ENCODE results near the gene ANKRD23. TPM values are rescaled to one million over a fixed set of nuclear protein-coding genes. Genes with fewer than 3 reads are reported as not detected.

Gene ANKRD23
- total and polyA plus RNA-seq, 7 donors: 0.69 to 5.5 (median 3.8) TPM; not detected in 1

- H3K4me1 ChIP-seq: peaks cover 0 to 71% (median 67%) of the 10 kb centered on the region in 4 donors
- DNase-seq: peak; percentile 97
- H3K27ac ChIP-seq: peak overlapping the region; percentile 99 to 100 (median 100)
- 0 to 1% methylated on average over 76 of the region's 76 CpGs for WGBS, 2 donors
- H3K36me3 ChIP-seq: peaks cover 20 to 38% (median 31%) of the 10 kb centered on the region in 4 donors
- H3K27me3 ChIP-seq: no peaks in the 10 kb centered on the region
- peak overlapping the region; percentile 65 to 98 (median 96) for H3K4me3 ChIP-seq
- no peaks in the 10 kb centered on the region for H3K9me3 ChIP-seq
- intact Hi-C loops (cut with DNase I): loop anchor here (1.0 to 10.0 kb wide), 3 partner anchors 10 to 334 kb away; partner anchors contain the start of genes ANKRD39 and ARID5A
- TF ChIP-seq POLR2AphosphoS5 (IDR thresholded peaks at IDR 0.05) (peak; percentile 67 to 86 (median 74)), EP300 (IDR thresholded peaks at IDR 0.05) (no peak), POLR2A (IDR thresholded peaks at IDR 0.05) (no peak)
- TF ChIP-seq, protein P1, sequence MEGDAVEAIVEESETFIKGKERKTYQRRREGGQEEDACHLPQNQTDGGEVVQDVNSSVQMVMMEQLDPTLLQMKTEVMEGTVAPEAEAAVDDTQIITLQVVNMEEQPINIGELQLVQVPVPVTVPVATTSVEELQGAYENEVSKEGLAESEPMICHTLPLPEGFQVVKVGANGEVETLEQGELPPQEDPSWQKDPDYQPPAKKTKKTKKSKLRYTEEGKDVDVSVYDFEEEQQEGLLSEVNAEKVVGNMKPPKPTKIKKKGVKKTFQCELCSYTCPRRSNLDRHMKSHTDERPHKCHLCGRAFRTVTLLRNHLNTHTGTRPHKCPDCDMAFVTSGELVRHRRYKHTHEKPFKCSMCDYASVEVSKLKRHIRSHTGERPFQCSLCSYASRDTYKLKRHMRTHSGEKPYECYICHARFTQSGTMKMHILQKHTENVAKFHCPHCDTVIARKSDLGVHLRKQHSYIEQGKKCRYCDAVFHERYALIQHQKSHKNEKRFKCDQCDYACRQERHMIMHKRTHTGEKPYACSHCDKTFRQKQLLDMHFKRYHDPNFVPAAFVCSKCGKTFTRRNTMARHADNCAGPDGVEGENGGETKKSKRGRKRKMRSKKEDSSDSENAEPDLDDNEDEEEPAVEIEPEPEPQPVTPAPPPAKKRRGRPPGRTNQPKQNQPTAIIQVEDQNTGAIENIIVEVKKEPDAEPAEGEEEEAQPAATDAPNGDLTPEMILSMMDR (IDR thresholded peaks at IDR 0.05): peak; percentile 17 to 72 (median 23)
These were observed 24.9 kb upstream of the ANKRD23 start for GRCh38 chr2:96868555-96869280.

DNA sequence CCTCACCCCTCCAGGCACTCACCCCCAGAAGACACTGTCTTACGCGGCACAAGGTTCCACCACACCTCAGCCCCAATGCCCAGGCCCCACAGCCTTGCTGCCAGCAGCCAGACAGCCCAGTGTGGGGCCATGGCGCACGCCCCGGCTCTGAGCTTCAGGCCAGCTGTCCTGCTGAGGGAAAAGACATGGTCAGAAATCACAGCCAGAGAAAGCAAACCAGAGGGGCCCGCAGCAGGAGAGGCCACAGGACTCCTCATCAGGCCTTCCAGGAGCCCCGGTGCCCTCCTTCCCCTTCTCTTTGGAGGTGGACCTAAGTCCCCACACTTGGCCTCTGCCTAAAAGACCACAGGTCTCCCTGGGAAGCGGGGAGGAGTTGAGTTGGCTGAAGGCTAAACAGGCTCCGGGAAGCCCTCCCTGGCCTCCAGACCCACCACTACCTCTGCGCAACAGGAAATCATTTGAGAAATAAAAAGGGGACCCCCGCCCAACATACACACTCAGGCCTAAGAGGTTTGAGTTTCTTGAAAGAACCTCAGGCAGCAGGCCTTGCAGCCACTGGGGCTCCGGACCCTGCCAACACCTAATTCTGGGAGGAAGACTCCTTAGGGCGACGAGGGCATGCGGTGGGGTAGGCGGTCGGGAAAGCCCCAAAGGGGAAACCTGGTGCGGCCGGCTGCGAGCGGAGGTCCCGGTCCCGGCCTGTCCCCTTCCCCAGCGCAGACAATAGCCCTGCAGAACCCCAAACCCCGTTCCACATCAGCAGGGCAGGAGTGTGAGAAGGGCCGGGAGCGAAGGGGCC is 24.1 kb upstream of the ANKRD23 start:
- no peaks in the 10 kb centered on the region for H3K9me3 ChIP-seq
- peak overlapping the region; percentile 65 to 98 (median 96) for H3K4me3 ChIP-seq
- peaks cover 26 to 46% (median 39%) of the 10 kb centered on the region in 4 donors for H3K36me3 ChIP-seq
- peak overlapping the region; percentile 99 to 100 (median 100) for H3K27ac ChIP-seq
- no peaks in the 10 kb centered on the region for H3K27me3 ChIP-seq
- WGBS, 2 donors: 7 to 12% methylated on average over 27 of the region's 27 CpGs
- peak; percentile 65 for DNase-seq
- intact Hi-C loops (cut with DNase I): loop anchor here (1.0 to 10.0 kb wide), 2 partner anchors 10 to 333 kb away; partner anchors contain the start of genes ANKRD39 and ARID5A
- H3K4me1 ChIP-seq: peaks cover 0 to 71% (median 63%) of the 10 kb centered on the region in 4 donors
- TF ChIP-seq EP300 (IDR thresholded peaks at IDR 0.05): no peak
- no peak for TF ChIP-seq POLR2AphosphoS5 (IDR thresholded peaks at IDR 0.05)
- TF ChIP-seq POLR2A (IDR thresholded peaks at IDR 0.05): no peak
- TF ChIP-seq, protein P1 (IDR thresholded peaks at IDR 0.05): no peak

DNA sequence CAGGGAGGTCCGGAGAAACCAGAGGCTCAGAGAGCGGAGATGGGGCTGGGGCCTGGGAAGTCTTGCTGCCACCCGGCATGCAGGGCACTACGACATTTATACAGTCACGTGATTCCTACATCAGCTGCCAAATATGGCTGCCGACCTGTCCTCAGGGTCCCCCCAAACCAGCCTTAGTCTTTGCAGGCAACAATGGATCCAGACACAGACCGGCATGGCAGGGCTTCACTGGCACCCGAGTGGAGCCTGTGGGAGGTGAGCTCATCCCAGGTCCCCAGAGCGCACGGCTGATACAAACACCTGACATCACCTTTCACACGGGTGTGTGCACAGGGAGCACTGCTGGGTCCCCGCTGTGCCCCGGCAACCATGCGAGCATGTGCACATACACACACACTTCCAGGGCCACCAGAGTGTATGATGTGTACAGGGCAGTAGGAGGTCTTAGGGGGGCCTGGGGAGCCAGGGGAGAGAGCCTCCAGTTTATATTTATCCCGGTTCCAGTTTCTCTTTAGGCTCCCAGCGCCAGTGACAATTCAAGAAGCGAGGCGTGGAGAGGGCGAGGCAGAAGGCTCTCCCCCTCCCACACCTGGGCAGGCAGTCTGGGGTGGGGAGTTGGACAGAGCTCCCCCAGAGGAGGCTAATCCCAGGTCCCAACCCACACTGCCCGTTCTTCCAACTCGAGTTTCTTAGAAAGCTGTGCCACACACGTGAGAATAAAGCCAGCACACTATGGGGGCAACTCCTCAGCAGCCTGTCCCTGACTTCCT is 23.4 kb upstream of the ANKRD23 start:
- 42 to 55% methylated on average over 22 of the region's 22 CpGs for WGBS, 2 donors
- TF ChIP-seq EP300 (IDR thresholded peaks at IDR 0.05): no peak
- TF ChIP-seq POLR2AphosphoS5 (IDR thresholded peaks at IDR 0.05): no peak
- no peak for TF ChIP-seq POLR2A (IDR thresholded peaks at IDR 0.05)
- TF ChIP-seq, protein P1 (IDR thresholded peaks at IDR 0.05): no peak
- Histone ChIP-seq H3K27me3 (no peaks in the 10 kb centered on the region), H3K9me3 (no peaks in the 10 kb centered on the region), H3K36me3 (peaks cover 26 to 53% (median 42%) of the 10 kb centered on the region in 4 donors), H3K4me3 (peak overlapping the region; percentile 65 to 98 (median 96)), H3K27ac (peak overlapping the region; percentile 99 to 100 (median 100)), H3K4me1 (peaks cover 0 to 67% (median 58%) of the 10 kb centered on the region in 4 donors)
- intact Hi-C loops (cut with DNase I): loop anchor here (10.0 kb wide), 1 partner anchor 332 kb away; the partner anchor contains the start of gene ARID5A
- DNase-seq: peak; percentile 72

DNA sequence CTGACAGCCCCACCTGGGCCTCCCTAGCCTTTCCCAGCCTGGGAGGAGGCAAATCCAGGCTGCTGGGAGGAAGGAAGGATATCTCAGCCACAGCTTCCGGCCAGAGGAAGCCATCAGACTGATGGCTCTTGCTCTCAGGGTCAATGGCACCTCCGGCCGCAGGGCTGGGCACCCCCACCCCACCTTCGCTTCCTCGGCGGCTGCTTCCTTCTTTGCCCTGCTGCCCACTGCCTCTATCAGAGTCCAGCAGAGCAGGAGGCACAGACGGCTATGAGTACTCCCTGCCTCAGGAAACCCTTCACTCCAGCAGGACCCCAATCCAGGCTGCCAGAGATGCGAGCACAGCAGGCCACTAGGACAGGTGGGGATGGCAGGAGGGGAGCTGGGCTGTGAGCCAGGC is 22.8 kb upstream of the ANKRD23 start:
- peaks cover 30 to 59% (median 48%) of the 10 kb centered on the region in 4 donors for H3K36me3 ChIP-seq
- 60 to 83% methylated on average over 8 of the region's 8 CpGs for WGBS, 2 donors
- no peaks in the 10 kb centered on the region for H3K9me3 ChIP-seq
- intact Hi-C loops (cut with DNase I): loop anchor here (10.0 kb wide), 1 partner anchor 332 kb away; the partner anchor contains the start of gene ARID5A
- H3K27me3 ChIP-seq: no peaks in the 10 kb centered on the region
- peak overlapping the region; percentile 99 to 100 (median 100) for H3K27ac ChIP-seq
- peaks cover 0 to 71% (median 58%) of the 10 kb centered on the region in 4 donors for H3K4me1 ChIP-seq
- no peak for DNase-seq
- TF ChIP-seq EP300 (IDR thresholded peaks at IDR 0.05) (no peak), POLR2AphosphoS5 (IDR thresholded peaks at IDR 0.05) (no peak), POLR2A (IDR thresholded peaks at IDR 0.05) (no peak)
- TF ChIP-seq, protein P1 (IDR thresholded peaks at IDR 0.05): no peak
- peak overlapping the region in 3 of 4 donors; percentile 95 to 98 (median 98) for H3K4me3 ChIP-seq

Data from sigmoid colon (tissue), 7 donors.